Stimulated activated CD4-positive, alpha-beta T cell treated with anti-CD3 and anti-CD28 coated beads, Interleukin-12 subunit alpha, Interleukin-12 subunit beta, amount 100 ng/mL, for 24 hours (primary cell): ENCODE results near the gene TARBP2.
A peak's percentile ranks its signal among the peaks of the same experiment; 100 is the strongest.
"Not testable (repeated sequence)": the region's sequence is repeated elsewhere in the genome, so short reads cannot be mapped to it uniquely, and the experiment has no call there.

ENCODE experiments used
- DNase-seq, 2 experiments: peaks; one replicate each; pipeline ENCODE4 v3.0.0-alpha.2; 2020; ENCODE audit warnings: low read depth in 2 of 2

The TARBP2 gene

GRCh38 chr12:53474819-53475218 is 26.3 kb upstream of the TARBP2 start:
- no peak for DNase-seq

GRCh38 chr12:53476769-53477209 is 24.3 kb upstream of the TARBP2 start:
- DNase-seq: no peak

- DNase-seq: no peak
Observed at GRCh38 chr12:53478865-53479264, 22.2 kb upstream of the TARBP2 start.

GRCh38 chr12:53479331-53479730 is 21.8 kb upstream of the TARBP2 start:
- DNase-seq: no peak

- DNase-seq: no peak
Observed at GRCh38 chr12:53480491-53481442, 20.3 kb upstream of the TARBP2 start.

GRCh38 chr12:53481458-53481857 is 19.6 kb upstream of the TARBP2 start:
- DNase-seq: not testable (repeated sequence)

- no peak for DNase-seq
Observed at GRCh38 chr12:53481939-53482586, 19.0 kb upstream of the TARBP2 start.

- no peak for DNase-seq
Observed at GRCh38 chr12:53482626-53483168, 18.4 kb upstream of the TARBP2 start.

- DNase-seq: no peak
Observed at GRCh38 chr12:53483225-53483978, 17.7 kb upstream of the TARBP2 start.

- DNase-seq: no peak
Observed at GRCh38 chr12:53483979-53484377, 17.1 kb upstream of the TARBP2 start.

GRCh38 chr12:53484686-53485575 is 16.2 kb upstream of the TARBP2 start:
- DNase-seq: no peak

- DNase-seq: no peak
Observed at GRCh38 chr12:53485955-53486735, 14.9 kb upstream of the TARBP2 start.

GRCh38 chr12:53486736-53487487 is 14.2 kb upstream of the TARBP2 start:
- no peak for DNase-seq

- no peak for DNase-seq
Observed at GRCh38 chr12:53489242-53489864, 11.7 kb upstream of the TARBP2 start.

- no peak for DNase-seq
Observed at GRCh38 chr12:53492188-53492587, 8.9 kb upstream of the TARBP2 start.

- DNase-seq: peak; percentile 61 to 83
Observed at GRCh38 chr12:53492830-53493609, 8.1 kb upstream of the TARBP2 start.

GRCh38 chr12:53493610-53494391 is 7.3 kb upstream of the TARBP2 start:
- no peak for DNase-seq
